HepG2 (cell line): ENCODE measurements around the gene MTHFD1L. TPM values are rescaled to one million over a fixed set of nuclear protein-coding genes. Genes with fewer than 3 reads are reported as not detected.

Experiments used
- AHR ChIP-seq: IDR thresholded peaks from 2 replicates; pipeline ENCODE4 v1.6.1; 2018; ENCODE audit warnings: missing genetic modification reagents, missing compliant biosample characterization
- ATF7 ChIP-seq, 2 experiments: fragments of 450-650 bp in 1 of 2; sonication (generic) in 1 of 2; formaldehyde crosslinking in 1 of 2; IDR thresholded peaks; 2 replicates each; pipeline versions ENCODE4 v1.4.0 to v1.6.1; 2016 to 2020; ENCODE audit warnings: antibody characterized with exemption in 1 of 2, mild to moderate bottlenecking in 1 of 2, missing genetic modification reagents in 1 of 2
- DMAP1 ChIP-seq: IDR thresholded peaks from 2 replicates; pipeline ENCODE4 v1.6.1; 2016
- HMG20B ChIP-seq: conservative IDR thresholded peaks from 2 replicates; pipeline ENCODE4 v1.6.1; 2016; ENCODE audit warnings: missing genetic modification reagents, missing compliant biosample characterization
- HMGXB4 ChIP-seq, 2 experiments: sonication (generic) in 1 of 2; formaldehyde crosslinking in 1 of 2; IDR thresholded peaks; 2 replicates each; pipeline versions ENCODE4 v1.4.0 to v1.6.1; 2018 to 2020; ENCODE audit warnings: missing genetic modification reagents in 2 of 2, borderline replicate concordance in 1 of 2, low read depth in 1 of 2, mild to moderate bottlenecking in 1 of 2, missing biosample characterization in 1 of 2
- KDM4B ChIP-seq: sonication (generic); formaldehyde crosslinking; IDR thresholded peaks from 2 replicates; pipeline ENCODE4 v1.4.0; 2020; ENCODE audit warnings: missing genetic modification reagents
- MYC ChIP-seq: sonication (generic); formaldehyde crosslinking; IDR thresholded peaks from 2 replicates; pipeline ENCODE4 v1.9.0; 2021; ENCODE audit warnings: missing genetic modification reagents, borderline replicate concordance
- NPAS2 ChIP-seq: sonication (generic); formaldehyde crosslinking; IDR thresholded peaks from 2 replicates; pipeline ENCODE4 v1.8.0; 2022; ENCODE audit warnings: mild to moderate bottlenecking, missing genetic modification reagents, borderline replicate concordance
- SNAPC2 ChIP-seq: sonication (generic); formaldehyde crosslinking; IDR thresholded peaks from 2 replicates; pipeline ENCODE4 v1.8.1; 2022; ENCODE audit warnings: mild to moderate bottlenecking, missing genetic modification reagents
- TRAFD1 ChIP-seq: sonication (generic); formaldehyde crosslinking; IDR thresholded peaks from 2 replicates; pipeline ENCODE4 v1.5.1; 2020; ENCODE audit warnings: missing genetic modification reagents, mild to moderate bottlenecking, borderline replicate concordance
- TSC22D2 ChIP-seq: sonication (generic); formaldehyde crosslinking; IDR thresholded peaks from 2 replicates; pipeline ENCODE4 v1.5.1; 2020; ENCODE audit warnings: missing genetic modification reagents, mild to moderate bottlenecking, borderline replicate concordance
- ZBTB37 ChIP-seq: sonication (generic); formaldehyde crosslinking; IDR thresholded peaks from 2 replicates; pipeline ENCODE4 v1.4.0; 2020; ENCODE audit warnings: mild to moderate bottlenecking, missing genetic modification reagents
- ZFP1 ChIP-seq: IDR thresholded peaks from 2 replicates; pipeline ENCODE4 v1.6.1; 2016
- ZHX2 ChIP-seq, 2 experiments: sonication (generic) in 1 of 2; formaldehyde crosslinking in 1 of 2; IDR thresholded peaks; 2 replicates each; pipeline versions ENCODE4 v1.6.1 to v1.9.0; 2014 to 2022; ENCODE audit warnings: antibody characterized with exemption in 1 of 2, borderline replicate concordance in 1 of 2, inconsistent platforms in 1 of 2, low read depth in 1 of 2, missing genetic modification reagents in 1 of 2
- ZNF430 ChIP-seq: sonication (generic); formaldehyde crosslinking; IDR thresholded peaks from 2 replicates; pipeline ENCODE4 v1.9.0; 2021; ENCODE audit warnings: mild to moderate bottlenecking, missing genetic modification reagents
- polyA plus RNA-seq, 8 experiments: library from polyadenylated mRNA; depleted of rRNA in 3 of 8; stranded (reverse) in 7 of 8; unstranded in 1 of 8; fragments of >200 nt; fragmentation: Illumina TruSeq in 4 of 8; extraction: Trizol in 4 of 8; gene quantifications; 2 replicates each; pipeline versions ENCODE4 v1.2.1 to v1.2.3, GENCODE V29; 2011 to 2016; ENCODE audit warnings: low read depth in 4 of 8, missing spikeins in 1 of 8, mixed read lengths in 1 of 8; ENCODE audit not compliant: insufficient read depth in 1 of 8
- total RNA-seq, 5 experiments: library from RNA; depleted of rRNA; stranded (reverse); fragments of >200 nt; fragmentation: Illumina TruSeq; extraction: Trizol; gene quantifications; 2 replicates each; pipeline ENCODE4 v1.2.3, GENCODE V29; 2016; ENCODE audit warnings: low read depth in 1 of 5

MTHFD1L gene
- total and polyA plus RNA-seq, 2 of the 13 experiments (the other 11 are each of a cell fraction or from before 2014, with no cell fraction given): 24.0 to 39.6 TPM

- peak; percentile 86; the same call in 1 of the 2 replicates for TF ChIP-seq ZNF430 (CRISPR knock-in tag)
- no peak for TF ChIP-seq NPAS2 (CRISPR knock-in tag)
- 0 out of 2 replicates have a peak, but pooled peaks have one; percentile 60 for TF ChIP-seq SNAPC2 (CRISPR knock-in tag)
- TF ChIP-seq TSC22D2 (CRISPR knock-in tag): no peak
- peak; percentile 61; the same call in 1 of the 2 replicates for TF ChIP-seq DMAP1 (CRISPR knock-in tag)
- no peak for TF ChIP-seq ZBTB37 (CRISPR knock-in tag)
- peak; percentile 74 for TF ChIP-seq MYC (CRISPR knock-in tag)
- TF ChIP-seq ZFP1: peak; percentile 72
- TF ChIP-seq KDM4B (CRISPR knock-in tag): no peak; the same call in 1 of the 2 replicates
- no peak for TF ChIP-seq HMG20B (CRISPR knock-in tag)
- no peak for TF ChIP-seq TRAFD1 (CRISPR knock-in tag)
- peak; percentile 33 to 63; a peak in 1 of 4 replicates for TF ChIP-seq HMGXB4 (CRISPR knock-in tag; IDR thresholded peaks at IDR 0.05; ENCODE audit: borderline replicate concordance in 1 of 2, low read depth in 1 of 2)
- no peak for TF ChIP-seq ZHX2 (IDR thresholded peaks at IDR 0.05; ENCODE audit: low read depth)
- no peak for TF ChIP-seq ZHX2 (CRISPR knock-in tag; IDR thresholded peaks at IDR 0.05; ENCODE audit: borderline replicate concordance)
- peak; percentile 68 for TF ChIP-seq ATF7 (IDR thresholded peaks at IDR 0.05)
- peak; percentile 86 for TF ChIP-seq ATF7 (CRISPR knock-in tag; IDR thresholded peaks at IDR 0.05)
- TF ChIP-seq AHR: no peak
Measured at GRCh38 chr6:151119823-151120524, 254.5 kb downstream of the MTHFD1L start (continued).
